Measurements from ENCODE around the gene TAB2. TPM values are rescaled to one million over a fixed set of nuclear protein-coding genes. Genes with fewer than 3 reads are reported as not detected.

The TAB2 gene
- total RNA-seq, 1 donor from 2014 or later = 81.8 TPM

DNA sequence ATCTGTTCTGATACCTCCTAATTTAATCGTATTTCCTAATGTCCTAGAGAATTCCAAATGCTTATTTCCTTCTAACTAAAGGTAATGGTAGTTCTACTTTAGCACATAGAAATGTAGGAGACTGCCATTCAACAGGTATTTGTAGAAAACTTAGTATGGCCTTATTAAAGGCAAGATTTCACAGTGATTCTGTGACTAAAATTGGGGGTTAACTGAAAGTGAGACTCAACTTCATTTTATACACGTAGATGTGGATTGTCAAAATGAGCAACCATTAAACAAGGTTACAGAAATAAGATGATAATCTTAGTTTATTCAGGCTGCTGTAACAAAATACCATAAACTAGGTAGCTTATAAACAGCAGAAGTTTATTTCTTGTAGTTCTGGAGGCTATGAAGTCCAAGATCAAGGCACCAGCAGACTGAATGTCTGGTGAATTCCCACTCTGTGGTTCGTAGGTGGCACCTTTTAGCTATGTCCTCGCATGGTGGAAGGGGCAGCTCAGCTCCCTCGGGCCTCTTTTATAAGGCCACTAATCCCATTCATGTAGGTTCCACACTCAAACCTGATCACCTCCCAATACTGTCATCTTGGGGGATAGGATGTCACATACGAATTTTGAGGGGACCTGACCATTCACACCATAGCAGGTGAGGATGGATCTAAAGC, 38.7 kb downstream of the TAB2 start:
- Histone ChIP-seq H3K9ac (ENCODE audit: low read length) (no peak overlapping the region), H3K79me2 (ENCODE audit: insufficient read depth, low read length) (peaks cover 100% of the 10 kb centered on the region), H2AFZ (ENCODE audit: low read depth, low read length) (no peak overlapping the region), H3K4me2 (ENCODE audit: low read length) (no peak overlapping the region), H4K20me1 (ENCODE audit: insufficient read depth, low read length) (peaks cover 83% of the 10 kb centered on the region), H3K27me3 (ENCODE audit: insufficient read depth, low read length) (no peaks in the 10 kb centered on the region), H3K27ac (ENCODE audit: low read depth, low read length) (no peak overlapping the region), H3K4me3 (ENCODE audit: insufficient read depth, low read depth, low read length) (no peak overlapping the region), H3K9me3 (ENCODE audit: insufficient read depth, low read depth, low read length) (no peaks in the 10 kb centered on the region), H3K4me1 (ENCODE audit: insufficient read depth, low read length) (no peaks in the 10 kb centered on the region), H3K36me3 (ENCODE audit: insufficient read depth, low read length) (no peaks in the 10 kb centered on the region)
- FAIRE-seq = no peak
- no peak for DNase-seq (ENCODE audit: low read depth)
- Mint-ChIP-seq H3K9me3 (ENCODE audit: unreplicated experiment) (peaks cover 2% of the 10 kb centered on the region), H3K27ac (ENCODE audit: unreplicated experiment) (no peak overlapping the region), H3K36me3 (ENCODE audit: low read depth, unreplicated experiment) (peaks cover 4% of the 10 kb centered on the region), H3K4me3 (ENCODE audit: unreplicated experiment) (no peak overlapping the region), H3K27me3 (ENCODE audit: low read depth, unreplicated experiment) (no peaks in the 10 kb centered on the region), H3K4me1 (ENCODE audit: low read depth, unreplicated experiment) (peaks cover 16% of the 10 kb centered on the region)
- TF ChIP-seq, protein P1, sequence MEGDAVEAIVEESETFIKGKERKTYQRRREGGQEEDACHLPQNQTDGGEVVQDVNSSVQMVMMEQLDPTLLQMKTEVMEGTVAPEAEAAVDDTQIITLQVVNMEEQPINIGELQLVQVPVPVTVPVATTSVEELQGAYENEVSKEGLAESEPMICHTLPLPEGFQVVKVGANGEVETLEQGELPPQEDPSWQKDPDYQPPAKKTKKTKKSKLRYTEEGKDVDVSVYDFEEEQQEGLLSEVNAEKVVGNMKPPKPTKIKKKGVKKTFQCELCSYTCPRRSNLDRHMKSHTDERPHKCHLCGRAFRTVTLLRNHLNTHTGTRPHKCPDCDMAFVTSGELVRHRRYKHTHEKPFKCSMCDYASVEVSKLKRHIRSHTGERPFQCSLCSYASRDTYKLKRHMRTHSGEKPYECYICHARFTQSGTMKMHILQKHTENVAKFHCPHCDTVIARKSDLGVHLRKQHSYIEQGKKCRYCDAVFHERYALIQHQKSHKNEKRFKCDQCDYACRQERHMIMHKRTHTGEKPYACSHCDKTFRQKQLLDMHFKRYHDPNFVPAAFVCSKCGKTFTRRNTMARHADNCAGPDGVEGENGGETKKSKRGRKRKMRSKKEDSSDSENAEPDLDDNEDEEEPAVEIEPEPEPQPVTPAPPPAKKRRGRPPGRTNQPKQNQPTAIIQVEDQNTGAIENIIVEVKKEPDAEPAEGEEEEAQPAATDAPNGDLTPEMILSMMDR (IDR thresholded peaks at IDR 0.05; ENCODE audit: insufficient read depth, low read depth, low read length) = no peak
- no peak for TF ChIP-seq EZH2 (IDR thresholded peaks at IDR 0.05; ENCODE audit: insufficient read depth, low read length)

DNA sequence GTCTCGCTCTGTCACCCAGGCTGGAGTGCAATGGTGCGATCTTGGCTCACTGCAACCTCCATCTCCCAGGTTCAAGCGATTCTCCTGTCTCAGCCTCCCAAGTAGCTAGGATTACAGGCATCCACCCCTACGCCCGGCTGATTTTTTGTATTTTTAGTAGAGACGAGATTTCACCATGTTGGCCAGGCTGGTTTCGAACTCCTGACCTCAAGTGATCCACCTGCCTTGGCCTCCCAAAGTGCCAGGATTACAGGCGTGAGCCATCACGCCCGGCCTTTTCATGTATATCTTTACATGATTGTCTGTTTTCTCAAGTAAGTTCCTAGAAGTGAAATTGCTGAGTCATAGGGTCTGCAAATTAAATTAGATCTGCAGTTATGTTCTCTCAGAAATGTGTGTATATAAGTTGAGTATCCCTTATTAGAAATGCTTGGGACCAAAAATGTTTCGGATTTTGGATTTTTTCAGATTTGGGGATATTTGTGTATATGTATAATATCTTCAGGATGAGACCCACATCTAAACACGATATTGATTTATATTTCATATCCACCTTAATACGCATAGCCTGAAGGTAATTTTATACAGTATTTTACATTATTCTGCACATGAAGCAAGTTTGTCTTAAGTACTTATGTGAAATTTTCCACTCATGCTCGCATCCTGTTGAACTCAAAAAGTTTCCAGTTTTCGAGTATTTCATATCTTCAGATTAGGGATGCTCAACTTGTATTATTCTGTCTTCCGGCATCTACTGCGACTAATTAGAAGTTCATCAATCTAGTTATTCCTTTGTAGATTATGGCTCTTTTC, 40.4 kb downstream of the TAB2 start:
- Mint-ChIP-seq H3K4me1 (ENCODE audit: low read depth, unreplicated experiment) (peaks cover 15% of the 10 kb centered on the region), H3K27me3 (ENCODE audit: low read depth, unreplicated experiment) (no peaks in the 10 kb centered on the region), H3K9me3 (ENCODE audit: unreplicated experiment) (peaks cover 2% of the 10 kb centered on the region), H3K27ac (ENCODE audit: unreplicated experiment) (no peak overlapping the region), H3K36me3 (ENCODE audit: low read depth, unreplicated experiment) (peaks cover 11% of the 10 kb centered on the region), H3K4me3 (ENCODE audit: unreplicated experiment) (no peak overlapping the region)
- DNase-seq (ENCODE audit: low read depth) (no peak), FAIRE-seq (no peak)
- no peaks in the 10 kb centered on the region for H3K27me3 ChIP-seq (ENCODE audit: insufficient read depth, low read length)
- peaks cover 83% of the 10 kb centered on the region for H4K20me1 ChIP-seq (ENCODE audit: insufficient read depth, low read length)
- no peak overlapping the region for H3K4me2 ChIP-seq (ENCODE audit: low read length)
- no peaks in the 10 kb centered on the region for H3K36me3 ChIP-seq (ENCODE audit: insufficient read depth, low read length)
- H2AFZ ChIP-seq (ENCODE audit: low read depth, low read length) = no peak overlapping the region
- H3K27ac ChIP-seq (ENCODE audit: low read depth, low read length) = no peak overlapping the region
- H3K4me1 ChIP-seq (ENCODE audit: insufficient read depth, low read length) = no peaks in the 10 kb centered on the region
- H3K79me2 ChIP-seq (ENCODE audit: insufficient read depth, low read length) = peaks cover 100% of the 10 kb centered on the region
- no peak overlapping the region for H3K4me3 ChIP-seq (ENCODE audit: insufficient read depth, low read depth, low read length)
- no peak overlapping the region for H3K9ac ChIP-seq (ENCODE audit: low read length)
- H3K9me3 ChIP-seq (ENCODE audit: insufficient read depth, low read depth, low read length) = no peaks in the 10 kb centered on the region
- TF ChIP-seq, protein P1 (IDR thresholded peaks at IDR 0.05; ENCODE audit: insufficient read depth, low read depth, low read length) = no peak
- no peak for TF ChIP-seq EZH2 (IDR thresholded peaks at IDR 0.05; ENCODE audit: insufficient read depth, low read length)
